Progenitor cell of endocrine pancreas (in vitro differentiated cells): ENCODE measurements around the gene S100A16. TPM values are rescaled to one million over a fixed set of nuclear protein-coding genes. Genes with fewer than 3 reads are reported as not detected.

Experiments
- DNase-seq: peaks from one replicate; pipeline ENCODE4 v3.0.0; 2021; ENCODE audit warnings: low spot score; ENCODE audit not compliant: unreplicated experiment
- H3K27ac Mint-ChIP-seq: 2 replicates; pipeline ENCODE4 v1.8.0; 2021; ENCODE audit warnings: mild to moderate bottlenecking, moderate library complexity, mixed read lengths
- H3K27me3 Mint-ChIP-seq: 2 replicates; pipeline ENCODE4 v1.8.0; 2021; ENCODE audit warnings: mixed read lengths
- H3K36me3 Mint-ChIP-seq: 2 replicates; pipeline ENCODE4 v1.8.0; 2022; ENCODE audit warnings: mixed read lengths; ENCODE audit not compliant: insufficient read depth
- H3K4me1 Mint-ChIP-seq: 2 replicates; pipeline ENCODE4 v1.8.0; 2021; ENCODE audit warnings: low read depth, mixed read lengths
- H3K4me3 Mint-ChIP-seq: 2 replicates; pipeline ENCODE4 v1.8.0; 2021; ENCODE audit warnings: low read depth, mild to moderate bottlenecking, moderate library complexity, mixed read lengths
- H3K9me3 Mint-ChIP-seq: 2 replicates; pipeline ENCODE4 v1.8.0; 2021; ENCODE audit warnings: low read depth, mixed read lengths
- CTCF ChIP-seq: fragments of 200-600 bp; sonication (generic); IDR thresholded peaks from one replicate; pipeline ENCODE4 v1.5.0; 2021; ENCODE audit warnings: antibody characterized with exemption, mild to moderate bottlenecking; ENCODE audit not compliant: unreplicated experiment
- total RNA-seq: library from RNA; stranded (reverse); gene quantifications from 2 replicates; pipeline ENCODE4 v1.2.1, GENCODE V29; 2021

S100A16 gene
- total RNA-seq, 1 donor from 2014 or later: 46.8 TPM

GRCh38 chr1:153606194-153606593 is 6.7 kb downstream of the S100A16 start:
- Mint-ChIP-seq H3K9me3 (no peaks in the 10 kb centered on the region), H3K4me1 (peaks cover 20% of the 10 kb centered on the region), H3K4me3 (no peak overlapping the region), H3K36me3 (peaks cover 8% of the 10 kb centered on the region), H3K27me3 (no peaks in the 10 kb centered on the region), H3K27ac (no peak overlapping the region)
- no peak for TF ChIP-seq CTCF
- no peak for DNase-seq

- Mint-ChIP-seq H3K36me3 (peaks cover 8% of the 10 kb centered on the region), H3K4me3 (no peak overlapping the region), H3K9me3 (no peaks in the 10 kb centered on the region), H3K27ac (no peak overlapping the region), H3K4me1 (no peaks in the 10 kb centered on the region), H3K27me3 (no peaks in the 10 kb centered on the region)
- no peak for DNase-seq
- no peak for TF ChIP-seq CTCF
Observed at GRCh38 chr1:153602749-153603148, 10.2 kb downstream of the S100A16 start.

GRCh38 chr1:153599847-153600246 is 13.1 kb downstream of the S100A16 start:
- Mint-ChIP-seq H3K36me3 (peaks cover 1% of the 10 kb centered on the region), H3K27me3 (no peaks in the 10 kb centered on the region), H3K9me3 (no peaks in the 10 kb centered on the region), H3K4me1 (no peaks in the 10 kb centered on the region), H3K4me3 (no peak overlapping the region), H3K27ac (no peak overlapping the region)
- TF ChIP-seq CTCF: no peak
- DNase-seq: no peak

- Mint-ChIP-seq H3K9me3 (no peaks in the 10 kb centered on the region), H3K27ac (no peak overlapping the region), H3K4me3 (no peak overlapping the region), H3K27me3 (no peaks in the 10 kb centered on the region), H3K4me1 (no peaks in the 10 kb centered on the region), H3K36me3 (peaks cover 1% of the 10 kb centered on the region)
- no peak for DNase-seq
- no peak for TF ChIP-seq CTCF
Observed at GRCh38 chr1:153598309-153599172, 14.4 kb downstream of the S100A16 start.

- Mint-ChIP-seq H3K9me3 (no peaks in the 10 kb centered on the region), H3K4me1 (no peaks in the 10 kb centered on the region), H3K27ac (no peak overlapping the region), H3K4me3 (no peak overlapping the region), H3K27me3 (no peaks in the 10 kb centered on the region), H3K36me3 (peaks cover 1% of the 10 kb centered on the region)
- TF ChIP-seq CTCF: no peak
- no peak for DNase-seq
Observed at GRCh38 chr1:153597206-153597605, 15.7 kb downstream of the S100A16 start.
